Measurements from ENCODE around the gene TRIP4.

GRCh38 chr15:64483749-64484148, 96.1 kb downstream of the TRIP4 start:
- TF ChIP-seq, protein P1, sequence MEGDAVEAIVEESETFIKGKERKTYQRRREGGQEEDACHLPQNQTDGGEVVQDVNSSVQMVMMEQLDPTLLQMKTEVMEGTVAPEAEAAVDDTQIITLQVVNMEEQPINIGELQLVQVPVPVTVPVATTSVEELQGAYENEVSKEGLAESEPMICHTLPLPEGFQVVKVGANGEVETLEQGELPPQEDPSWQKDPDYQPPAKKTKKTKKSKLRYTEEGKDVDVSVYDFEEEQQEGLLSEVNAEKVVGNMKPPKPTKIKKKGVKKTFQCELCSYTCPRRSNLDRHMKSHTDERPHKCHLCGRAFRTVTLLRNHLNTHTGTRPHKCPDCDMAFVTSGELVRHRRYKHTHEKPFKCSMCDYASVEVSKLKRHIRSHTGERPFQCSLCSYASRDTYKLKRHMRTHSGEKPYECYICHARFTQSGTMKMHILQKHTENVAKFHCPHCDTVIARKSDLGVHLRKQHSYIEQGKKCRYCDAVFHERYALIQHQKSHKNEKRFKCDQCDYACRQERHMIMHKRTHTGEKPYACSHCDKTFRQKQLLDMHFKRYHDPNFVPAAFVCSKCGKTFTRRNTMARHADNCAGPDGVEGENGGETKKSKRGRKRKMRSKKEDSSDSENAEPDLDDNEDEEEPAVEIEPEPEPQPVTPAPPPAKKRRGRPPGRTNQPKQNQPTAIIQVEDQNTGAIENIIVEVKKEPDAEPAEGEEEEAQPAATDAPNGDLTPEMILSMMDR (conservative IDR thresholded peaks at IDR 0.05; ENCODE audit: low read length): no peak
- TF ChIP-seq EZH2phosphoT487 (IDR thresholded peaks at IDR 0.05; ENCODE audit: borderline replicate concordance, low read depth, low read length): no peak
